CD4-positive, alpha-beta T cell (primary cell): ENCODE measurements around the gene TBX3. TPM values are rescaled to one million over a fixed set of nuclear protein-coding genes. Genes with fewer than 3 reads are reported as not detected.

ENCODE experiments used
- ATAC-seq: fragments of 200-7000 bp; cut with Tn5 transposase; one replicate; pipeline ENCODE4 v1.10.0; 2022; ENCODE audit warnings: mild to moderate bottlenecking; ENCODE audit not compliant: poor library complexity
- CTCF ChIA-PET: fragments of 350-600 bp; sonication (Branson Sonifier 250); formaldehyde crosslinking; loops from one replicate; lab custom pipeline; 2021; ENCODE audit warnings: antibody characterized with exemption, inconsistent platforms; lab: Charles Lee
- POLR2A ChIA-PET: fragments of 350-600 bp; sonication (Branson Sonifier 250); formaldehyde crosslinking; loops from one replicate; lab custom pipeline; 2021; ENCODE audit warnings: antibody characterized with exemption, inconsistent platforms; lab: Charles Lee
- DNase-seq, 14 experiments: peaks; one replicate each; pipeline ENCODE4 v3.0.0-alpha.2; 2013 to 2020; ENCODE audit warnings: mixed read lengths in 2 of 14
- H3K27ac ChIP-seq, 2 donors: one replicate each; pipeline versions ENCODE4 v1.5.1 to v1.7.0; 2013; ENCODE audit warnings: low read length in 2 of 2, low read depth in 1 of 2, mild to moderate bottlenecking in 1 of 2
- H3K27me3 ChIP-seq, 2 experiments: 1 replicate in 1 of 2; 2 replicates in 1 of 2; pipeline versions ENCODE4 v1.6.1 to v1.7.0; 2013; ENCODE audit warnings: low read length in 2 of 2, control low read depth in 1 of 2, mild to moderate bottlenecking in 1 of 2, moderate library complexity in 1 of 2; ENCODE audit not compliant: insufficient read depth in 2 of 2, control insufficient read depth in 1 of 2
- H3K36me3 ChIP-seq: one replicate; pipeline ENCODE4 v1.6.1; 2013; ENCODE audit warnings: low read length, control low read depth; ENCODE audit not compliant: insufficient read depth
- H3K4me1 ChIP-seq: one replicate; pipeline ENCODE4 v1.6.1; 2013; ENCODE audit warnings: low read length, control low read depth; ENCODE audit not compliant: insufficient read depth
- H3K4me3 ChIP-seq: one replicate; pipeline ENCODE4 v1.5.1; 2013; ENCODE audit warnings: mild to moderate bottlenecking, low read length, moderate library complexity
- H3K9me3 ChIP-seq, 2 experiments: 1 replicate in 1 of 2; 2 replicates in 1 of 2; pipeline versions ENCODE4 v1.6.1 to v1.7.0; 2013; ENCODE audit warnings: low read length in 2 of 2, mild to moderate bottlenecking in 2 of 2, control low read depth in 1 of 2, moderate library complexity in 1 of 2; ENCODE audit not compliant: control insufficient read depth in 1 of 2, insufficient read depth in 1 of 2
- H3K27ac Mint-ChIP-seq: one replicate; pipeline ENCODE4 v1.8.0; 2020; ENCODE audit warnings: mixed read lengths
- H3K27me3 Mint-ChIP-seq: one replicate; pipeline ENCODE4 v1.8.0; 2021; ENCODE audit warnings: mixed read lengths
- H3K36me3 Mint-ChIP-seq: one replicate; pipeline ENCODE4 v1.8.0; 2021; ENCODE audit warnings: low read depth, mixed read lengths
- H3K4me1 Mint-ChIP-seq: one replicate; pipeline ENCODE4 v1.8.0; 2021; ENCODE audit warnings: low read depth, mixed read lengths
- H3K4me3 Mint-ChIP-seq: one replicate; pipeline ENCODE4 v1.8.0; 2020; ENCODE audit warnings: mild to moderate bottlenecking, mixed read lengths
- H3K9me3 Mint-ChIP-seq: one replicate; pipeline ENCODE4 v1.8.0; 2020; ENCODE audit warnings: mixed read lengths
- CTCF ChIP-seq: fragments of 200-600 bp; IDR thresholded peaks from one replicate; pipeline ENCODE4 v1.8.0; 2022; ENCODE audit warnings: antibody characterized with exemption, mild to moderate bottlenecking
- intact Hi-C, 2 experiments: fragments of 100-400 bp; cut with DNase I in 1 of 2; cut with micrococcal nuclease in 1 of 2; formaldehyde crosslinking; loops; one replicate each; pipeline versions ENCODE4 v1.15.1 to v1.9.0; 2023 to 2025; cut with DNase I, micrococcal nuclease
- total RNA-seq, 174 experiments: library from RNA in 2 of 174; stranded (reverse) in 2 of 174; gene quantifications; one replicate each; pipeline ENCODE4 v1.2.3 and lab custom pipeline; 2021 to 2026

The TBX3 gene
- total RNA-seq, 2 experiments from 2014 or later: 0.08 TPM; not detected in 1

GRCh38 chr12:114625294-114625851 lies 58.6 kb downstream of the TBX3 start:
- peaks cover 5% of the 10 kb centered on the region for H3K27me3 Mint-ChIP-seq
- H3K9me3 Mint-ChIP-seq: no peaks in the 10 kb centered on the region
- no peaks in the 10 kb centered on the region for H3K4me1 Mint-ChIP-seq
- no peaks in the 10 kb centered on the region for H3K36me3 Mint-ChIP-seq
- Histone ChIP-seq H3K27me3 (peaks cover 2 to 4% of the 10 kb centered on the region in 2 experiments), H3K27ac (no peak overlapping the region), H3K36me3 (no peaks in the 10 kb centered on the region), H3K4me3 (no peak overlapping the region), H3K4me1 (no peaks in the 10 kb centered on the region), H3K9me3 (peaks cover 7 to 9% of the 10 kb centered on the region in 2 experiments)
- DNase-seq: peak in 6 of 14 experiments; percentile 0 to 27 (median 10)
- ATAC-seq: no peak
- intact Hi-C loops: no loop called here
- H3K4me3 Mint-ChIP-seq: no peak overlapping the region
- CTCF ChIA-PET: interaction anchor here (0.7 kb wide), 1 partner anchor 254 kb away, joined by 3 read pairs; no protein-coding TSS in a partner anchor
- no peak overlapping the region for H3K27ac Mint-ChIP-seq
- POLR2A ChIA-PET: no interaction called here
- TF ChIP-seq CTCF: peak; percentile 18

DNA sequence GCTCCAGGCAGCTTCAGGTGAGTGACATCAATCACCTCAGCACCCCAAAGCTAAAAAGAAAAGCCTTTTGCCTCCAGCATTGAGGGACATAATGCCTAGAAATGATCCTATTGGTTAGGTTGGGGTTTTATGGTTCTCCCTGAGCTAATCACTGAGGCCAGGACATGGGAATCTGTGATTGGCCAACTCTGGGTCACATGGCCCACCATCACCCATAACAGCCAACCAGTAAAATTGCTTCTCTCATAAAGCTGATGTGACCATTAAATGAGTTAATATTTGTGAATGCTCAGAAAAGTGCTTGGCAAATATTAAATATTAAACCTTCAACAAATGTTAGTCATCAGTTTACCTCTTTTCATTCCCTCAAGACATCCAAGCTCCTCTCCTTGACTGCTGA lies 60.2 kb downstream of the TBX3 start:
- Mint-ChIP-seq H3K4me1 (no peaks in the 10 kb centered on the region), H3K9me3 (no peaks in the 10 kb centered on the region), H3K27me3 (peaks cover 4% of the 10 kb centered on the region), H3K36me3 (no peaks in the 10 kb centered on the region), H3K27ac (no peak overlapping the region), H3K4me3 (no peak overlapping the region)
- intact Hi-C loops: no loop called here
- ChIA-PET POLR2A (no interaction called here), CTCF (no interaction called here)
- Histone ChIP-seq H3K27ac (no peak overlapping the region), H3K4me1 (no peaks in the 10 kb centered on the region), H3K27me3 (peaks cover 2 to 3% of the 10 kb centered on the region in 2 experiments), H3K36me3 (no peaks in the 10 kb centered on the region), H3K9me3 (peaks cover 7 to 9% of the 10 kb centered on the region in 2 experiments), H3K4me3 (no peak overlapping the region)
- DNase-seq (no peak), ATAC-seq (no peak)
- TF ChIP-seq CTCF: no peak
